ENCODE data around the gene ATG4D. TPM values are rescaled to one million over a fixed set of nuclear protein-coding genes. Genes with fewer than 3 reads are reported as not detected.

ATG4D gene
- total RNA-seq, 1 donor from 2014 or later = 5.1 TPM

DNA sequence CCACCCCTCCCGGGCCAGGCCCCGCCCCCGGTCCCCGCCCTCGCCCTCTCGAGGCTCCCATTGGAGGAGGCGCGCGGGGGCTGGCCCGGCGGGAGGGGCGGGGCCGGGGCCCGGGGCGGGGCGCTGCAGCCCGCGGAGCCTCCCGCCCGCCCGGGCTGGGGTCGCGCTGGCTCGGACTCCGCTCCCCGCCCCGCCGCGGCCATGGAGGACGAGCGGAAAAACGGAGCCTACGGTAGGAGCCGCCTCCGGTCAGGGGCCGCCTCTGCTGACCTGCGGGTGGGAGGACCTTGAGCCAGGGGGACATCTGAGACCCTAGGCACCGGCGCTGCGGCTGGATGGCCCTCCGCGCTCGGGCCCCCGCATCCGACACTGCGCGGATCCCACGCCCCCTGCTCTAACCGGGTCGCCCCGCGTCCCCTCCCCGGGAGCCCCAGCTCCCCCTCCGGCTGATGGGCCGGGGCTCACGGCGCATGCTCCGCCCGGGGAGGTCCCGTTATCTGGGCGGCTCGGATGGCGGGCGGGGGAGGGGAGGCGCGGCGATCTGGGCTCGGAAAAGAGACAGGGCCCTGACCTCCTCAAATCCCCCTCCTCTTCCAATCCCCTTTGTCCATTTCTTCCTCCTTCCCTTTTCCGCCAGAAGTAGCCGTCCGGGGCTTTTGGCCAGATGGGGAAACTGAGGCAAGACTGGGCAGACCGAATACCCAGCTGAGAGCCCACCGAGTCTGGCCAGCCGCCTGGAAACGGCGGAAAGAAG, 58.8 kb downstream of the ATG4D start:
- Mint-ChIP-seq H3K36me3 (peaks cover 2% of the 10 kb centered on the region), H3K4me1 (peaks cover 18% of the 10 kb centered on the region), H3K27ac (no peak overlapping the region), H3K9me3 (no peaks in the 10 kb centered on the region), H3K27me3 (ENCODE audit: insufficient read depth, low read depth) (peaks cover 8% of the 10 kb centered on the region), H3K4me3 (peak overlapping the region; percentile 91)
- Histone ChIP-seq H3K4me1 (peaks cover 15% of the 10 kb centered on the region), H3K9ac (peak overlapping the region; percentile 75), H3K27ac (peak overlapping the region; percentile 88), H3K4me2 (peak overlapping the region; percentile 96), H3K79me2 (ENCODE audit: low read depth) (peaks cover 45% of the 10 kb centered on the region), H3K36me3 (no peaks in the 10 kb centered on the region), H3K4me3 (peak overlapping the region; percentile 98), H2AFZ (replicated peaks) (peak overlapping the region; percentile 91), H3F3A (ENCODE audit: low read depth) (peaks cover 14% of the 10 kb centered on the region), H3K27me3 (peaks cover 11% of the 10 kb centered on the region), H4K20me1 (ENCODE audit: low read depth) (peaks cover 13% of the 10 kb centered on the region), H3K9me3 (ENCODE audit: low read depth) (no peaks in the 10 kb centered on the region)
- TF ChIP-seq EZH2 (IDR thresholded peaks at IDR 0.05) = no peak
- peak; percentile 95 for DNase-seq (ENCODE audit: low spot score)

MicroRNA genes within 50 kb of the gene (microRNA counts, 767-probe panel; counts per million panel counts)
- microRNA hsa-miR-1238 = 460 counts per million, percentile 90 among the panel's probes with 10 or more counts

Small RNAs within 50 kb of the gene (microRNA-seq; reads per million reads assigned to microRNA genes)
- not detected for gene MIR1238

Small RNAs within 50 kb of the gene (small RNA-seq; reads per million reads assigned to genes)
- gene MIR1238 = not detected
- gene RNU7-140P = not detected

Other genes with a start within 250 kb of the ATG4D start
- gene ZGLP1, start 234.1 kb upstream of the ATG4D start, total RNA-seq (ENCODE audit: low replicate concordance) = 2.4 and 4.6 TPM in 2 replicates
- gene FDX2, start 227.9 kb upstream of the ATG4D start, total RNA-seq (ENCODE audit: low replicate concordance) = 7.4 and 11.4 TPM in 2 replicates
- gene RAVER1, start 210.4 kb upstream of the ATG4D start, total RNA-seq (ENCODE audit: low replicate concordance) = 5.4 and 24.3 TPM in 2 replicates
- 1.3 and 3.5 TPM in 2 replicates for gene ICAM3, start 204.3 kb upstream of the ATG4D start, total RNA-seq (ENCODE audit: low replicate concordance)
- 20.7 and 44.9 TPM in 2 replicates for gene TYK2, start 163.3 kb upstream of the ATG4D start, total RNA-seq (ENCODE audit: low replicate concordance)
- gene CDC37, start 140.4 kb upstream of the ATG4D start, total RNA-seq (ENCODE audit: low replicate concordance) = 142 and 211 TPM in 2 replicates
- 0.37 and 1.5 TPM in 2 replicates for gene PDE4A, start 123.4 kb upstream of the ATG4D start, total RNA-seq (ENCODE audit: low replicate concordance)
- 25.2 and 41.7 TPM in 2 replicates for gene KEAP1, start 40.5 kb upstream of the ATG4D start, total RNA-seq (ENCODE audit: low replicate concordance)
- 0.15 and 1.1 TPM in 2 replicates for gene S1PR5, start 26.5 kb upstream of the ATG4D start, total RNA-seq (ENCODE audit: low replicate concordance)
- 16.4 and 27.4 TPM in 2 replicates for gene KRI1, start 22.1 kb downstream of the ATG4D start, total RNA-seq (ENCODE audit: low replicate concordance)
- 3.4 and 4.4 TPM in 2 replicates for gene CDKN2D, start 25.1 kb downstream of the ATG4D start, total RNA-seq (ENCODE audit: low replicate concordance)
- 3.6 and 3.9 TPM in 2 replicates for gene AP1M2, start 43.4 kb downstream of the ATG4D start, total RNA-seq (ENCODE audit: low replicate concordance)
- gene SLC44A2, start 81.6 kb downstream of the ATG4D start, total RNA-seq (ENCODE audit: low replicate concordance) = 45.6 and 81.8 TPM in 2 replicates
- gene ILF3, start 110.4 kb downstream of the ATG4D start, total RNA-seq (ENCODE audit: low replicate concordance) = 477 and 633 TPM in 2 replicates
- gene QTRT1, start 157.5 kb downstream of the ATG4D start, total RNA-seq (ENCODE audit: low replicate concordance) = 20.4 and 46.9 TPM in 2 replicates
- 49.9 and 101 TPM in 2 replicates for gene DNM2, start 174.2 kb downstream of the ATG4D start, total RNA-seq (ENCODE audit: low replicate concordance)